K562 (cell line): ENCODE results near the gene COL16A1. TPM values are rescaled to one million over a fixed set of nuclear protein-coding genes. Genes with fewer than 3 reads are reported as not detected.

Source experiments
- ATAC-seq: fragments of 200-7000 bp; cut with Tn5 transposase; 3 replicates; pipeline ENCODE4 v1.9.1; 2020; ENCODE audit warnings: moderate library complexity
- BruUV-seq: library from RNA; stranded (reverse); fragments of 400-500 nt; replicated peaks from 2 replicates; lab custom pipeline; 2021; lab: Mats Ljungman, UMichigan
- CTCF ChIA-PET: fragments of 300-600 bp; formaldehyde crosslinking; extraction: SDS; loops from one replicate; lab custom pipeline; 2021; ENCODE audit warnings: low intra/inter-chr PET ratio; lab: Yijun Ruan, JAX
- POLR2A ChIA-PET: fragments of 300-600, 350-650 bp; sonication (Branson Sonifier 250); formaldehyde crosslinking; extraction: SDS; loops from one replicate; lab custom pipeline; 2021; ENCODE audit warnings: antibody characterized with exemption, inconsistent platforms; lab: Yijun Ruan, JAX
- DNase-seq, 4 experiments: peaks; one replicate each; pipeline versions ENCODE4 v3.0.0 to v3.0.0-alpha.2; 2011 to 2018; ENCODE audit warnings: low spot score in 3 of 4, mixed read lengths in 3 of 4; ENCODE audit errors: extremely low read depth in 1 of 4
- FAIRE-seq: peaks from 2 replicates; lab custom pipeline; 2011; peaks lifted over from hg19 to GRCh38; lab: Jason Lieb, UNC
- H2AFZ ChIP-seq: 2 replicates; pipeline ENCODE4 v1.6.0; 2011; ENCODE audit warnings: low read depth, low read length, control low read depth, inconsistent platforms
- H3K27ac ChIP-seq: fragments of 200-600 bp; 3 replicates; pipeline ENCODE4 v1.8.0; 2011; ENCODE audit warnings: low read depth, mild to moderate bottlenecking, control low read depth, inconsistent platforms, low read length, moderate library complexity, mixed read lengths; ENCODE audit errors: extremely low read depth
- H3K27me3 ChIP-seq, 2 experiments: fragments of 300-600 bp in 1 of 2; 2 replicates in 1 of 2; 3 replicates in 1 of 2; pipeline versions ENCODE4 v1.6.0 to v1.8.0; 2011; ENCODE audit warnings: inconsistent platforms in 2 of 2, low read length in 2 of 2, mild to moderate bottlenecking in 1 of 2, mixed read lengths in 1 of 2, moderate library complexity in 1 of 2; ENCODE audit not compliant: control insufficient read depth in 2 of 2, insufficient read depth in 2 of 2
- H3K36me3 ChIP-seq: fragments of 300-600 bp; 3 replicates; pipeline ENCODE4 v1.8.0; 2011; ENCODE audit warnings: mild to moderate bottlenecking, low read length, inconsistent platforms; ENCODE audit not compliant: control insufficient read depth, insufficient read depth
- H3K4me1 ChIP-seq, 2 experiments: fragments of 200-600 bp in 1 of 2; replicated peaks in 1 of 2; 2 replicates in 1 of 2; 3 replicates in 1 of 2; pipeline versions ENCODE4 v1.5.1 to v1.8.0; 2011; ENCODE audit warnings: inconsistent platforms in 2 of 2, low read length in 2 of 2, mild to moderate bottlenecking in 1 of 2, mixed read lengths in 1 of 2, moderate library complexity in 1 of 2; ENCODE audit not compliant: control insufficient read depth in 2 of 2, insufficient read depth in 2 of 2
- H3K4me2 ChIP-seq: 2 replicates; pipeline ENCODE4 v1.6.1; 2011; ENCODE audit warnings: low read length, control low read depth, inconsistent platforms, mixed read lengths; ENCODE audit not compliant: insufficient read depth
- H3K4me3 ChIP-seq: fragments of 200-600 bp; sonication (generic), shearing (Covaris generic); 2 replicates; pipeline ENCODE4 v1.5.1; 2016; ENCODE audit warnings: control low read depth, inconsistent platforms
- H3K79me2 ChIP-seq: fragments of 200-600 bp; 3 replicates; pipeline ENCODE4 v1.8.0; 2011; ENCODE audit warnings: low read length, inconsistent platforms; ENCODE audit not compliant: control insufficient read depth, insufficient read depth
- H3K9ac ChIP-seq, 2 experiments: 2 replicates each; pipeline versions ENCODE4 v1.6.0 to v1.6.1; 2011; ENCODE audit warnings: low read depth in 2 of 2, low read length in 2 of 2, control low read depth in 1 of 2, inconsistent platforms in 1 of 2, mild to moderate bottlenecking in 1 of 2, mixed read lengths in 1 of 2; ENCODE audit not compliant: insufficient read depth in 1 of 2
- H3K9me1 ChIP-seq: one replicate; pipeline ENCODE4 v1.6.0; 2011; ENCODE audit warnings: inconsistent platforms, mild to moderate bottlenecking, low read length, moderate library complexity; ENCODE audit not compliant: control insufficient read depth, insufficient read depth
- H3K9me3 ChIP-seq: replicated peaks from 2 replicates; pipeline ENCODE4 v1.5.1; 2011; ENCODE audit warnings: low read depth, low read length, inconsistent platforms; ENCODE audit not compliant: control insufficient read depth, insufficient read depth
- H4K20me1 ChIP-seq: replicated peaks from 2 replicates; pipeline ENCODE4 v1.6.1; 2011; ENCODE audit warnings: low read length, inconsistent platforms, mixed read lengths; ENCODE audit not compliant: control insufficient read depth, insufficient read depth
- ARID4B ChIP-seq: sonication (generic); formaldehyde crosslinking; IDR thresholded peaks from 2 replicates; pipeline ENCODE4 v1.8.0; 2022; ENCODE audit warnings: mild to moderate bottlenecking, missing genetic modification reagents
- ESRRA ChIP-seq: fragments of 450-650 bp; IDR thresholded peaks from 2 replicates; pipeline ENCODE4 v1.6.1; 2014; ENCODE audit warnings: low read depth, mild to moderate bottlenecking, moderate library complexity, borderline replicate concordance
- EZH2 ChIP-seq: IDR thresholded peaks from 2 replicates; pipeline ENCODE4 v1.6.1; 2012; ENCODE audit warnings: low read depth, mild to moderate bottlenecking, inconsistent platforms, low read length, borderline replicate concordance
- MAZ ChIP-seq, 2 experiments: fragments of 450-650 bp in 1 of 2; sonication (generic) in 1 of 2; formaldehyde crosslinking; IDR thresholded peaks in 1 of 2; conservative IDR thresholded peaks in 1 of 2; 2 replicates each; pipeline versions ENCODE4 v1.4.0 to v1.5.0; 2020; ENCODE audit warnings: mild to moderate bottlenecking in 1 of 2, missing genetic modification reagents in 1 of 2
- RAD21 ChIP-seq, 2 experiments: fragments of 250-450 bp in 1 of 2; fragments of 450-650 bp in 1 of 2; sonication (Bioruptor Pico) in 1 of 2; formaldehyde crosslinking in 1 of 2; IDR thresholded peaks in 1 of 2; conservative IDR thresholded peaks in 1 of 2; 2 replicates each; pipeline versions ENCODE4 v1.4.0 to v1.8.0; 2020 to 2022; ENCODE audit warnings: mild to moderate bottlenecking in 2 of 2, moderate library complexity in 1 of 2
- TEAD4 ChIP-seq, 2 experiments: sonication (generic) in 1 of 2; formaldehyde crosslinking in 1 of 2; IDR thresholded peaks; 2 replicates each; pipeline versions ENCODE4 v1.6.1 to v1.8.0; 2012 to 2022; ENCODE audit warnings: borderline replicate concordance in 1 of 2, inconsistent platforms in 1 of 2, low read length in 1 of 2, mild to moderate bottlenecking in 1 of 2, missing genetic modification reagents in 1 of 2
- WGBS: fragments of 100-300 bp; shearing (Covaris generic); methylation state at CpG from one replicate; pipeline ENCODE4 v1.1.6; 2016; ENCODE audit warnings: low coverage, mixed read lengths; ENCODE audit not compliant: insufficient coverage; ENCODE audit errors: missing lambda C conversion rate; 5-methylcytosine and 5-hydroxymethylcytosine counted together
- in situ Hi-C: fragments of 300-500 bp; cut with MboI; formaldehyde crosslinking; loops from 4 replicates; pipeline ENCODE4 v1.15.0; 2018; ENCODE audit warnings: inconsistent platforms, mixed read lengths
- intact Hi-C: fragments of 100-400 bp; cut with micrococcal nuclease; formaldehyde crosslinking; loops from 2 replicates; pipeline ENCODE4 v1.14.2; 2022
- polyA plus RNA-seq, 8 experiments: library from polyadenylated mRNA; depleted of rRNA in 4 of 8; stranded (reverse) in 5 of 8; unstranded in 3 of 8; fragments of >200 nt; fragmentation: Nextera tagmentation in 2 of 8; fragmentation: Illumina TruSeq in 1 of 8; extraction: Ambion mirVana in 2 of 8; extraction: Trizol in 1 of 8; gene quantifications; 2 replicates each; pipeline versions ENCODE4 v1.2.1 to v1.2.3, GENCODE V29; 2011 to 2014; ENCODE audit warnings: inconsistent platforms in 1 of 8, missing spikeins in 1 of 8
- total RNA-seq, 7 experiments: library from RNA; depleted of rRNA in 6 of 7; stranded (reverse); fragments of >200 nt in 6 of 7; fragmentation: Illumina TruSeq in 2 of 7; extraction: Trizol in 2 of 7; gene quantifications; 2 replicates each; pipeline versions ENCODE4 v1.2.1 to v1.2.3, GENCODE V29; 2011 to 2021; ENCODE audit warnings: low replicate concordance in 1 of 7
- TF ChIP-seq, protein P1 (sequence below), 2 experiments: IDR thresholded peaks; 2 replicates each; pipeline ENCODE4 v1.6.1; 2012; ENCODE audit warnings: improper control_type of control experiment in 2 of 2, low read depth in 2 of 2, low read length in 2 of 2, borderline replicate concordance in 1 of 2

Gene COL16A1
- total and polyA plus RNA-seq, 9 of the 15 experiments (the other 6 are each of a cell fraction or from before 2014, with no cell fraction given), result 0.11 to 0.60 (median 0.11) TPM; not detected in 6

DNA sequence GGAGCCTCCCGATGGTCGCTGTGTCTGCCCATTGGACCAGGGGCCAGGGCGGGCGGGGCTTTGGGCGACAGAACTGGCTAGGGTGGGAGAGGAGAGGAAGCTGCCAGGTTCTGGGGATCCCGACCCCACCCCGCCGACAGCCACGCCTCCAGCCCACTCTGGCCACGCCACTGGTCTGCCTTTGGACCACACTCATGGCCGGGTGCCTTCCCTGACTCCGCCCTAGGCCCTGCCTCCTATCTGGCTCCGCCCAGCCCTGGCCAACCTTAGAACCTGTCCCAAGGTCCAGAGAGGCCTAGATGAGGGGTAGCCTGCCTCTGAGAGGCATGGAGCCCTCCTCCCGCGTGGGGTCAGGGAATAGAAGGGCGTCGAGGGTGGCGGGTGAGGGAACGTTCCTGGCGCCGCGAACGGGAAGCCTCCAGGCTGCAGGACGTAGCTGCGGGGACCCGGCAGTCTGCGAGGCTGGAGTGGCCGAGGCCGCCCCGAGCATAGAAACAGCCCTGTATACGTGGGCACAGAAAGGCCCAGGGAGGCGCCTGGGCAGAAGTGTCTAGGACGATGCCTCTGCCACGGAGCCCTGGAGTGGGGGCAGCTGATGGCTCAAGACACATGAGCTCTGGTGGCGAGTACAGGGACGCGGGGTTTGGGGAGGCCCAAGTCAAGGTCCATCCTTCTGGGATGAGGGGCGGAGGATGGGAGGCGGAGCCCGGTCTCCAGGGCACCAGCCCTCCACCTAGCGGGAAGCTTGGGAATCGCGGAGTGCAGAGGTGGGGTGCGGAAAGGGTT is 11.5 kb upstream of the COL16A1 start (continued):
- TF ChIP-seq ARID4B, result peak; percentile 74; the same call in 1 of the 2 replicates
- TF ChIP-seq ESRRA, result 0 out of 2 replicates have a peak, but pooled peaks have one; percentile 8

DNA sequence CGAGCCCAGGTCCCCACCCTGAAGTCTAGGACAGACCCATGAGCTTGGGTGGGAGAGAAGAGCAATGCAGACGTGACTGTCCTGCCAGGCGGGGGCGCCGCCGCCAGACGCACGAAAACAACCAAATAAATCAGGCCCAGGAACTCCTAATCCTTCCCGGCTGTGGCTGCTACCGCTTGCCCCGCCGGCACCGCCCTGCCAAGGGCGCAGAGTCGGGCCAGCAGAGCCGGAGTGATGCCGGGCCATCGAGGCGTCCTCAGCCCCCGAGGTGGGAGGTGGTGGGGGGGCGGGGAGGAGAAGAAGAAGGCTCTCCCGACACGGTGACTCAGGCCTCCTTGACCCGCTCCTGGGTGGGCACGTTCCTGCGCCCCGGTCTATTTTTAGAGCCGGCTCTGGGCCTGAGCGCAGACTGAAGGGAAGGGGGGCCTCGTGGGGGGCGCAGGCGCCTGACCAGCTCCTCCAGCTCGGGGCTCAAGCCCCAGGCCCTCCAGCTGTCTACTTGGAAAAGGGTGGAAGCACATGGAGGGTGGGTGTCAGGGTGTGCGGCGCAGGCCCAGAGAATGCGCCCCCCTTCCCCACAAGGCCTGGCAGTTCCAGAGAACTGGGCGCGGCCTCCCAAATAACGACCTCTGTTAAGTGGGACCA is 10.7 kb upstream of the COL16A1 start:
- Histone ChIP-seq H3K9me3 (no peaks in the 10 kb centered on the region), H3K36me3 (no peaks in the 10 kb centered on the region), H3K79me2 (no peaks in the 10 kb centered on the region), H3K4me1 (peaks cover 26 to 33% of the 10 kb centered on the region in 2 experiments; a peak in 4 of 5 replicates), H2AFZ (peak overlapping the region; percentile 84), H3K27me3 (peaks cover 12 to 34% of the 10 kb centered on the region in 2 experiments), H3K9me1 (no peaks in the 10 kb centered on the region), H3K9ac (peak overlapping the region in 1 of 2 experiments; percentile 11; a peak in 1 of 4 replicates), H3K4me2 (peak overlapping the region; percentile 77), H4K20me1 (peaks cover 16% of the 10 kb centered on the region; the same call in 1 of the 2 replicates), H3K4me3 (peak overlapping the region; percentile 24), H3K27ac (no peak overlapping the region)
- DNase-seq, result peak; percentile 58 to 67 (median 62)
- CTCF ChIA-PET, result interaction anchor here (0.8 to 1.7 kb wide), 3 partner anchors 31 to 74 kb away, joined by 4 to 8 read pairs (median 7); no protein-coding TSS in a partner anchor
- whole genome bisulfite sequencing, result 7% methylated on average over 38 of the region's 39 CpGs
- intact Hi-C loops (loop anchor here (2.0 to 5.0 kb wide), 2 partner anchors 33 to 74 kb away; no protein-coding TSS in a partner anchor), in situ Hi-C loops (no loop called here)
- ATAC-seq, result peak; percentile 52
- FAIRE-seq, result no peak
- POLR2A ChIA-PET, result no interaction called here
- BruUV-seq, result no TSS peak
- TF ChIP-seq EZH2 (no peak), RAD21 (CRISPR knock-in tag; conservative IDR thresholded peaks at IDR 0.05 in 1 of 2, IDR thresholded peaks at IDR 0.05 in 1 of 2) (peak; percentile 8 to 50; a peak in 2 of 4 replicates), MAZ (CRISPR knock-in tag; conservative IDR thresholded peaks at IDR 0.05 in 1 of 2, IDR thresholded peaks at IDR 0.05 in 1 of 2) (peak in 1 of 2 experiments; percentile 44; a peak in 1 of 4 replicates), TEAD4 (IDR thresholded peaks at IDR 0.05; ENCODE audit: low read length) (no peak), TEAD4 (CRISPR knock-in tag; IDR thresholded peaks at IDR 0.05; ENCODE audit: borderline replicate concordance) (peak; percentile 39; the same call in 1 of the 2 replicates)
- TF ChIP-seq, protein P1, sequence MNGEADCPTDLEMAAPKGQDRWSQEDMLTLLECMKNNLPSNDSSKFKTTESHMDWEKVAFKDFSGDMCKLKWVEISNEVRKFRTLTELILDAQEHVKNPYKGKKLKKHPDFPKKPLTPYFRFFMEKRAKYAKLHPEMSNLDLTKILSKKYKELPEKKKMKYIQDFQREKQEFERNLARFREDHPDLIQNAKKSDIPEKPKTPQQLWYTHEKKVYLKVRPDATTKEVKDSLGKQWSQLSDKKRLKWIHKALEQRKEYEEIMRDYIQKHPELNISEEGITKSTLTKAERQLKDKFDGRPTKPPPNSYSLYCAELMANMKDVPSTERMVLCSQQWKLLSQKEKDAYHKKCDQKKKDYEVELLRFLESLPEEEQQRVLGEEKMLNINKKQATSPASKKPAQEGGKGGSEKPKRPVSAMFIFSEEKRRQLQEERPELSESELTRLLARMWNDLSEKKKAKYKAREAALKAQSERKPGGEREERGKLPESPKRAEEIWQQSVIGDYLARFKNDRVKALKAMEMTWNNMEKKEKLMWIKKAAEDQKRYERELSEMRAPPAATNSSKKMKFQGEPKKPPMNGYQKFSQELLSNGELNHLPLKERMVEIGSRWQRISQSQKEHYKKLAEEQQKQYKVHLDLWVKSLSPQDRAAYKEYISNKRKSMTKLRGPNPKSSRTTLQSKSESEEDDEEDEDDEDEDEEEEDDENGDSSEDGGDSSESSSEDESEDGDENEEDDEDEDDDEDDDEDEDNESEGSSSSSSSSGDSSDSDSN (IDR thresholded peaks at IDR 0.05; ENCODE audit: borderline replicate concordance in 1 of 2, low read depth in 2 of 2, low read length in 2 of 2), result no peak
